Ectodermal cell (in vitro differentiated cells): Measurements from ENCODE around the gene NFATC3.

ENCODE experiments used
- H3K27ac ChIP-seq: 2 replicates; pipeline ENCODE4 v1.7.0; 2013; ENCODE audit warnings: mild to moderate bottlenecking, low read depth, low read length; ENCODE audit not compliant: insufficient read depth, poor library complexity, severe bottlenecking
- H3K27me3 ChIP-seq: 2 replicates; pipeline ENCODE4 v1.7.0; 2013; ENCODE audit warnings: mild to moderate bottlenecking, low read length; ENCODE audit not compliant: insufficient read depth, control insufficient read depth, poor library complexity, severe bottlenecking
- H3K36me3 ChIP-seq: one replicate; pipeline ENCODE4 v1.7.0; 2013; ENCODE audit warnings: low read length; ENCODE audit not compliant: control insufficient read depth, insufficient read depth
- H3K4me1 ChIP-seq: one replicate; pipeline ENCODE4 v1.7.0; 2013; ENCODE audit warnings: low read length; ENCODE audit not compliant: control insufficient read depth, insufficient read depth
- H3K4me3 ChIP-seq: 2 replicates; pipeline ENCODE4 v1.7.0; 2013; ENCODE audit warnings: low read depth, low read length, control low read depth; ENCODE audit not compliant: insufficient read depth
- H3K9me3 ChIP-seq: 2 replicates; pipeline ENCODE4 v1.7.0; 2013; ENCODE audit warnings: mild to moderate bottlenecking, low read length, moderate library complexity; ENCODE audit not compliant: control insufficient read depth
- WGBS, 2 experiments: methylation state at CpG; one replicate each; pipeline ENCODE4 v1.1.7; 2013; ENCODE audit warnings: missing lambda C conversion rate in 2 of 2; 5-methylcytosine and 5-hydroxymethylcytosine counted together

Gene NFATC3

GRCh38 chr16:68228652-68229051 lies 143.5 kb downstream of the NFATC3 start:
- H3K4me1 ChIP-seq: no peaks in the 10 kb centered on the region
- no peaks in the 10 kb centered on the region for H3K36me3 ChIP-seq
- H3K9me3 ChIP-seq: no peaks in the 10 kb centered on the region
- H3K27me3 ChIP-seq: peaks cover 4% of the 10 kb centered on the region
- 98 to 100% methylated on average over 3 of the region's 3 CpGs for WGBS, 2 experiments
- no peak overlapping the region for H3K27ac ChIP-seq
- H3K4me3 ChIP-seq: no peak overlapping the region

GRCh38 chr16:68229431-68230175 lies 144.4 kb downstream of the NFATC3 start:
- no peaks in the 10 kb centered on the region for H3K9me3 ChIP-seq
- H3K36me3 ChIP-seq: no peaks in the 10 kb centered on the region
- H3K4me3 ChIP-seq: no peak overlapping the region
- no peak overlapping the region for H3K27ac ChIP-seq
- H3K4me1 ChIP-seq: peaks cover 2% of the 10 kb centered on the region
- H3K27me3 ChIP-seq: peaks cover 14% of the 10 kb centered on the region
- 78 to 81% methylated on average over 4 of the region's 4 CpGs for WGBS, 2 experiments

- Histone ChIP-seq H3K4me1 (peaks cover 7% of the 10 kb centered on the region), H3K9me3 (no peaks in the 10 kb centered on the region), H3K27ac (no peak overlapping the region), H3K36me3 (no peaks in the 10 kb centered on the region), H3K27me3 (peaks cover 20% of the 10 kb centered on the region), H3K4me3 (no peak overlapping the region)
- 94 to 96% methylated on average over 9 of the region's 9 CpGs for WGBS, 2 experiments
Measured at GRCh38 chr16:68230176-68230571, 145.0 kb downstream of the NFATC3 start.

GRCh38 chr16:68230956-68231355 lies 145.8 kb downstream of the NFATC3 start:
- no peak overlapping the region for H3K4me3 ChIP-seq
- H3K27me3 ChIP-seq: peaks cover 28% of the 10 kb centered on the region
- H3K27ac ChIP-seq: no peak overlapping the region
- H3K4me1 ChIP-seq: peaks cover 11% of the 10 kb centered on the region
- no peaks in the 10 kb centered on the region for H3K36me3 ChIP-seq
- 95 to 98% methylated on average over 12 of the region's 12 CpGs for WGBS, 2 experiments
- no peaks in the 10 kb centered on the region for H3K9me3 ChIP-seq

GRCh38 chr16:68231384-68232136 lies 146.4 kb downstream of the NFATC3 start:
- Histone ChIP-seq H3K4me3 (no peak overlapping the region), H3K27ac (no peak overlapping the region), H3K36me3 (no peaks in the 10 kb centered on the region), H3K4me1 (peaks cover 16% of the 10 kb centered on the region), H3K27me3 (peaks cover 34% of the 10 kb centered on the region), H3K9me3 (no peaks in the 10 kb centered on the region)
- 95 to 96% methylated on average over 26 of the region's 26 CpGs for WGBS, 2 experiments

GRCh38 chr16:68232335-68232734 lies 147.2 kb downstream of the NFATC3 start:
- Histone ChIP-seq H3K36me3 (no peaks in the 10 kb centered on the region), H3K27me3 (peaks cover 40% of the 10 kb centered on the region), H3K27ac (no peak overlapping the region), H3K9me3 (no peaks in the 10 kb centered on the region), H3K4me3 (no peak overlapping the region), H3K4me1 (peaks cover 18% of the 10 kb centered on the region)
- WGBS, 2 experiments: 93 to 95% methylated on average over 16 of the region's 16 CpGs

- H3K27ac ChIP-seq: no peak overlapping the region
- peaks cover 40% of the 10 kb centered on the region for H3K27me3 ChIP-seq
- H3K9me3 ChIP-seq: no peaks in the 10 kb centered on the region
- no peaks in the 10 kb centered on the region for H3K36me3 ChIP-seq
- H3K4me3 ChIP-seq: no peak overlapping the region
- H3K4me1 ChIP-seq: peaks cover 18% of the 10 kb centered on the region
- 87 to 88% methylated on average over 5 of the region's 5 CpGs for WGBS, 2 experiments
Measured at GRCh38 chr16:68233085-68233834, 148.1 kb downstream of the NFATC3 start.

GRCh38 chr16:68233835-68234187 lies 148.6 kb downstream of the NFATC3 start:
- Histone ChIP-seq H3K27ac (no peak overlapping the region), H3K9me3 (no peaks in the 10 kb centered on the region), H3K4me3 (no peak overlapping the region), H3K4me1 (peaks cover 18% of the 10 kb centered on the region), H3K27me3 (peaks cover 40% of the 10 kb centered on the region), H3K36me3 (no peaks in the 10 kb centered on the region)
- WGBS, 2 experiments: 94 to 96% methylated on average over 8 of the region's 8 CpGs

GRCh38 chr16:68234188-68235107 lies 149.3 kb downstream of the NFATC3 start:
- peaks cover 18% of the 10 kb centered on the region for H3K4me1 ChIP-seq
- no peak overlapping the region for H3K4me3 ChIP-seq
- H3K27ac ChIP-seq: no peak overlapping the region
- H3K36me3 ChIP-seq: no peaks in the 10 kb centered on the region
- no peaks in the 10 kb centered on the region for H3K9me3 ChIP-seq
- peaks cover 40% of the 10 kb centered on the region for H3K27me3 ChIP-seq
- 76 to 79% methylated on average over 13 of the region's 13 CpGs for WGBS, 2 experiments
